ENCODE data around the gene FAM13B.

FAM13B gene

DNA sequence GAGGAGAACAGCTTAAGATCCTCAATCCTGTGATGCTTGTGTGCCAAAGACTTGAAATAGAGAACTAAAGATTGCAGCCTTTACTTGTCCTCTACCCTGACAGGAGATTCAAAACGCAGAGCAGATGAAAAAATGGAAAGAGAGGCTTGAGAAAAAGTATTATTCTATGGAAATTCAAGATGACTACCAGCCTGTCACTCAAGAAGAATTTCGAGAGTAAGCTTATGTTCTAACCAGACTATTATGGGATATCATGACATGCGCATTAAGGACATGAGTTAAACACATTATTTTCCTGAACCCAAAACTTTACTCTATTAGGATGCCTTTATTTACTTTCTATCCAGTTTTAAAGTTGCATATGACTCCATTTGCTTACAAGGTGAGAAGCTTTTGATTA lies 97.2 kb downstream of the FAM13B start:
- TF ChIP-seq, protein P1, sequence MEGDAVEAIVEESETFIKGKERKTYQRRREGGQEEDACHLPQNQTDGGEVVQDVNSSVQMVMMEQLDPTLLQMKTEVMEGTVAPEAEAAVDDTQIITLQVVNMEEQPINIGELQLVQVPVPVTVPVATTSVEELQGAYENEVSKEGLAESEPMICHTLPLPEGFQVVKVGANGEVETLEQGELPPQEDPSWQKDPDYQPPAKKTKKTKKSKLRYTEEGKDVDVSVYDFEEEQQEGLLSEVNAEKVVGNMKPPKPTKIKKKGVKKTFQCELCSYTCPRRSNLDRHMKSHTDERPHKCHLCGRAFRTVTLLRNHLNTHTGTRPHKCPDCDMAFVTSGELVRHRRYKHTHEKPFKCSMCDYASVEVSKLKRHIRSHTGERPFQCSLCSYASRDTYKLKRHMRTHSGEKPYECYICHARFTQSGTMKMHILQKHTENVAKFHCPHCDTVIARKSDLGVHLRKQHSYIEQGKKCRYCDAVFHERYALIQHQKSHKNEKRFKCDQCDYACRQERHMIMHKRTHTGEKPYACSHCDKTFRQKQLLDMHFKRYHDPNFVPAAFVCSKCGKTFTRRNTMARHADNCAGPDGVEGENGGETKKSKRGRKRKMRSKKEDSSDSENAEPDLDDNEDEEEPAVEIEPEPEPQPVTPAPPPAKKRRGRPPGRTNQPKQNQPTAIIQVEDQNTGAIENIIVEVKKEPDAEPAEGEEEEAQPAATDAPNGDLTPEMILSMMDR (IDR thresholded peaks at IDR 0.05; ENCODE audit: low read depth, low read length), result no peak
- DNase-seq (ENCODE audit: extremely low read depth, low read depth), result no peak

DNA sequence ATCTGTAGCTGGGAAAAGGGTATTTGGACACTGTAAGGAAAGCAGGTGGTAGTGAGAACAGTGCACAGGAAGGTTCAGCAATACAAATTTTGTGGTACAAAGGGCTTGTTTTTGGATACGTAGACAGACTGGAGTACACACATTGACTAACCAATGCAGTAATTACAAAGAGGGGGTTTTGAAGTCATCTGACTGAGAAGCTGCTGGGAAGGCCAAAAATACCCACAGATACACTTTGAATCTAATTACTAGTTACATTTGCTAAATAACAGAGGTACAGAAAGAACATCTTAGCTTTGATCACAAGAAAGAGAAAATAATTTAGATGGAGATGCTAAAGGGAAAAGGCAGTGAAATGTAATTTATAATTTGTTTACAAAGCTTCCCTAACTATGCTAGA lies 97.7 kb downstream of the FAM13B start:
- TF ChIP-seq, protein P1 (IDR thresholded peaks at IDR 0.05; ENCODE audit: low read depth, low read length), result no peak
- no peak for DNase-seq (ENCODE audit: extremely low read depth, low read depth)

GRCh38 chr5:137933491-137933911 lies 99.4 kb downstream of the FAM13B start:
- no peak for DNase-seq (ENCODE audit: extremely low read depth, low read depth)
- TF ChIP-seq, protein P1 (IDR thresholded peaks at IDR 0.05; ENCODE audit: low read depth, low read length), result no peak

GRCh38 chr5:137932800-137933199 lies 100.1 kb downstream of the FAM13B start:
- TF ChIP-seq, protein P1 (IDR thresholded peaks at IDR 0.05; ENCODE audit: low read depth, low read length), result no peak
- DNase-seq (ENCODE audit: extremely low read depth, low read depth), result no peak

GRCh38 chr5:137923856-137924255 lies 109.0 kb downstream of the FAM13B start:
- TF ChIP-seq, protein P1 (IDR thresholded peaks at IDR 0.05; ENCODE audit: low read depth, low read length), result no peak
- no peak for DNase-seq (ENCODE audit: extremely low read depth, low read depth)

DNA sequence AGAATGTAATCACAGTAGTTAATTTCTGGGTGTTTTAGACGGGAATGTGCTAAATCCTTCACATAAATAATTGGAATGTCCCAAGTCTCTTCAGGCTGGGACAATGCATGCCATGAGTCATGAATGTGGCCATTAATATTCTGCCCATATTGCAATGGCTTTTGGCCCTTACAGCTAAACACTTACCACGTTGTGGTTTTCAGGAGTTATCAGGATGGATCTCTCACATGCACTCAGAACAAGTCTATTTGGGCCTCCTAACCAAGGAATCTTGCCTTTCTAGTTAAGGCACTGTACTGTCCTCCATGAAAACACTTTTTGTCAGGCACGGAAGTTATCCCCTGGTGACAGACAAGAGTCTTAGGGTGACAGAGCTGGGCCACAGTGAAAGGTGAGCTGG lies 110.9 kb downstream of the FAM13B start:
- TF ChIP-seq, protein P1 (IDR thresholded peaks at IDR 0.05; ENCODE audit: low read depth, low read length), result no peak
- no peak for DNase-seq (ENCODE audit: extremely low read depth, low read depth)

DNA sequence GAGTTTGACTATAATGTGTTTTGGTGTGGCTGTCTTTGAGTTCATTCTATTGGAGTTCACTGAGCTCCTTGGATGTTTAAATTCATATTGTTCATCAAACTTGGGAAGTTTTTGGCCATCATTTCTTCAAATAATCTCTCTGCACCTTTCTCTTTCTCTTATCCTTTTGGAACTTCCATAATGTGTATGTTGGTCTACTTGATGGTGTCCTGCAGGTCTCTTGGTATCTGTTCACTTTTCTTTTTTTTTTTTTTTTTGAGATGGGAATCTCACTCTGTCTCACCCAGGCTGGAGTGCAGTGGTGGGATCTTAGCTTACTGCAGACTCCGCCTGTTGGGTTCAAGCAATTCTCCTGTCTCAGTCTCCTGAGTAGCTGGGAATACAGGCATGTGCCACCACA lies 116.0 kb downstream of the FAM13B start:
- no peak for DNase-seq (ENCODE audit: extremely low read depth, low read depth)
- TF ChIP-seq, protein P1 (IDR thresholded peaks at IDR 0.05; ENCODE audit: low read depth, low read length), result no peak
